Activated CD8-positive, alpha-beta memory T cell treated with anti-CD3 and anti-CD28 coated beads, Interleukin-2, amount 10 ng/mL, durations not matched to agents 7 days and 5 days (primary cell): ENCODE results near the gene FGGY. TPM values are rescaled to one million over a fixed set of nuclear protein-coding genes. Genes with fewer than 3 reads are reported as not detected.

ENCODE experiments used
- ATAC-seq: fragments of 150-1000 bp; cut with Tn5 transposase; one replicate; pipeline ENCODE4 v1.10.0; 2021; ENCODE audit warnings: moderate library complexity
- CTCF ChIA-PET: fragments of 350-600 bp; sonication (Branson Sonifier 250); formaldehyde crosslinking; loops from one replicate; lab custom pipeline; 2021; ENCODE audit warnings: antibody characterized with exemption; lab: Charles Lee
- DNase-seq: peaks from one replicate; pipeline ENCODE4 v3.0.0-alpha.2; 2020
- H3K27ac Mint-ChIP-seq: one replicate; pipeline ENCODE4 v1.8.0; 2021; ENCODE audit warnings: mild to moderate bottlenecking, mixed read lengths
- H3K27me3 Mint-ChIP-seq: one replicate; pipeline ENCODE4 v1.8.0; 2021; ENCODE audit warnings: mixed read lengths
- H3K36me3 Mint-ChIP-seq: one replicate; pipeline ENCODE4 v1.8.0; 2021; ENCODE audit warnings: mild to moderate bottlenecking, mixed read lengths
- H3K4me1 Mint-ChIP-seq: one replicate; pipeline ENCODE4 v1.8.0; 2021; ENCODE audit warnings: mixed read lengths
- H3K4me3 Mint-ChIP-seq: one replicate; pipeline ENCODE4 v1.8.0; 2021; ENCODE audit warnings: mild to moderate bottlenecking, moderate library complexity, mixed read lengths
- H3K9me3 Mint-ChIP-seq: one replicate; pipeline ENCODE4 v1.8.0; 2022; ENCODE audit warnings: low read depth, mixed read lengths
- total RNA-seq, 2 experiments: library from RNA; stranded (reverse); gene quantifications; one replicate each; pipeline ENCODE4 v1.2.3, GENCODE V29; 2021

FGGY gene
- total RNA-seq, 2 experiments from 2014 or later: 15.8 to 16.7 TPM

DNA sequence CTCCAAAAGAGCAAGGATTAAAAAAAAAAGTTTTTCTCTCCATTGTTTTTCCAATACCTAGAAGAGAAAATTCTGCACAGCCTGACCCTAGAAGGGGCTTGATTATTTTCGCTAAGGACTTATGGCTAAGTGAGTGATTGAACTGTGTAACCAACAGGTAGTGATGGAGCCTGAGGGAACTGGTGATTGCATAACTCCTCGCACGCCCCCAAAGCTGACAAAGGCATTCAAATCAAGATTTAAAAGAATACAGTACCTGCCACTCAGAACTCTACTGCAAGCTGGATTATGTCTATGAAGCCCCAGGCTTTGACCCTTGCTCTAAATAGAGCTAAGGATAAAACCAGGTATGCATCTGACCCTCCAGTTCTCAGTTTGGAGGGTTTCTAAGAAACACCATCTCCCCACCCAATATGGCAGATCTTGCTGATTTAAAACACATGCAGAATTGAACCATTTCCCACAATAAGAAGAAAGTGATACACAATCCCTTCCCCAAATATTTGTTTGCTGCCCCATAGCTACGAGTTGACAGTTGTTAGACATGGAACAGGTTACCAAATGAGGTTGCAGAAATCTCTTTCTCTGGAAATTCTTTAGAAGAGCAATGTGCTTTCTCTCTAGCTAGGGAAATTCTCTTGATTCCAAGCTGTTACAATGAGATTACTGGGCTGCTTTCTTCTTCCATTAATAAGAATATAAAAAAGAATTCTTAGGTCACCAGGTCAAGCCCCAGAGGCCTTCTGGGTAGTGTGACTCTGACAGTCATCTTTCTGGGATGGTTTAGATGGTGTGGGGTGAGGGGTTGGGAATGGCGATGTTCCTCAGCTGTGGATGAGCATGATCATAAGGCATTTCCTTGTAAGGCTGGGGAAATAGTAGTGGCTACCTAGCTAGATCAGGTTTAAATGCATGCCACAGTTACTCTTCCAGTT is 35.1 kb downstream of the FGGY start:
- H3K27me3 Mint-ChIP-seq: no peaks in the 10 kb centered on the region
- ATAC-seq (no peak), DNase-seq (no peak)
- H3K4me3 Mint-ChIP-seq: no peak overlapping the region
- H3K27ac Mint-ChIP-seq: peak overlapping the region; percentile 90
- H3K4me1 Mint-ChIP-seq: peaks cover 38% of the 10 kb centered on the region
- H3K9me3 Mint-ChIP-seq: no peaks in the 10 kb centered on the region
- CTCF ChIA-PET: interaction anchor here (1.3 kb wide), 1 partner anchor 15 kb away, joined by 3 read pairs; no protein-coding TSS in a partner anchor
- H3K36me3 Mint-ChIP-seq: peaks cover 22% of the 10 kb centered on the region

DNA sequence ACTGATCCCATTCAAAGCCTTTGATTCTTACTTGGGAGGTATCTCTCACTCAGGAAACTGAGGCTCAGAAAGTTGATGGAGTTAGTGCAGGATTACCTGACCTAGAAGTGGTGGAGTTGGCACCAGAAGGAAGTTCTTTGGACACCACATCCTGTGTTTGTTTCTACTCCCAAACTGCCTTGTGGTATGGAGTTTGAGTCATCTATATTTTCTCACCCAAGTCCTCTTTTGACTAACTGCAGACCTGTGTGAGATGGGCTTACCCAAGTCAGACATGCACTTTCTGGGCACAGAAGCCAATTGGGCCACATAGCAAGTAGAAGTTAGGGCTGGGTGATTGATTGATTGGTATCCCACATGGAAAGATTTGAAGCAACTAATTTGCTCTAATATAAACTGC is 36.1 kb downstream of the FGGY start:
- Mint-ChIP-seq H3K4me1 (peaks cover 34% of the 10 kb centered on the region), H3K27ac (peak overlapping the region; percentile 90), H3K4me3 (no peak overlapping the region), H3K27me3 (no peaks in the 10 kb centered on the region), H3K9me3 (no peaks in the 10 kb centered on the region), H3K36me3 (peaks cover 18% of the 10 kb centered on the region)
- DNase-seq: peak; percentile 73
- CTCF ChIA-PET: interaction anchor here (0.8 to 1.3 kb wide), 2 partner anchors 16 to 37 kb away, joined by 3 read pairs; no protein-coding TSS in a partner anchor
- peak; percentile 90 for ATAC-seq

DNA sequence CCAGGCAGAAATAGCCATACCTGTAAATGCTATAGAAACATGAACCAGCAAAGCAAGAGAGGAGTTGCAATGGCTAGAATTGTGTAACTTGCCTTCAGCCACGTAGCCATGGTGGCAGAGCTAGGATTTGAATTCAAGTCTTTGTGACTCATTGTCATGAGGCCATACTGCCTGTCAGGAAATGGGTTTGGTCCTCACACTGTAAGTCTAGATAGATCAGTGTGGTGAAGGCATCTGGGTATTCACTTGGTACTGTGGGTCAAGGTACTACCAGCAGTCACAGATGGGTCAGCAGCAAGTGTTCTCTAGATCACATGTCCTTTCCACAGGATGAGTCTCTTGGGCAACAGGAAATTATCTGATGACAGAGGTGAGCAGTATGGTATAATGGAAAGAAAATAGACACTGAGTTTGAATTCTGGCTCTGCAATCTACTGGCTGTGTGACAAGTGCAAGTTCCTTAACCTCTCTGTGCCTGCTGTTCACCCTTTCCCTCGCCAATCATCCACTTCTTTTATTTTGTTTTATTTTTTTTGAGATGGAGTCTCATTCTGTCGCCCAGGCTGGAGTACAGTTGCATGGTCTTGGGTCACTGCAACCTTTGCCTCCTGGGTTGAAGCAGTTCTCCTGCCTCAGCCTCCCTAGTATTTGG is 36.9 kb downstream of the FGGY start:
- CTCF ChIA-PET: interaction anchor here (0.8 kb wide), 1 partner anchor 38 kb away, joined by 3 read pairs; no protein-coding TSS in a partner anchor
- Mint-ChIP-seq H3K27me3 (no peaks in the 10 kb centered on the region), H3K36me3 (peaks cover 17% of the 10 kb centered on the region), H3K27ac (peak overlapping the region; percentile 90), H3K9me3 (no peaks in the 10 kb centered on the region), H3K4me1 (peaks cover 26% of the 10 kb centered on the region), H3K4me3 (no peak overlapping the region)
- DNase-seq (peak; percentile 55), ATAC-seq (peak; percentile 68)

DNA sequence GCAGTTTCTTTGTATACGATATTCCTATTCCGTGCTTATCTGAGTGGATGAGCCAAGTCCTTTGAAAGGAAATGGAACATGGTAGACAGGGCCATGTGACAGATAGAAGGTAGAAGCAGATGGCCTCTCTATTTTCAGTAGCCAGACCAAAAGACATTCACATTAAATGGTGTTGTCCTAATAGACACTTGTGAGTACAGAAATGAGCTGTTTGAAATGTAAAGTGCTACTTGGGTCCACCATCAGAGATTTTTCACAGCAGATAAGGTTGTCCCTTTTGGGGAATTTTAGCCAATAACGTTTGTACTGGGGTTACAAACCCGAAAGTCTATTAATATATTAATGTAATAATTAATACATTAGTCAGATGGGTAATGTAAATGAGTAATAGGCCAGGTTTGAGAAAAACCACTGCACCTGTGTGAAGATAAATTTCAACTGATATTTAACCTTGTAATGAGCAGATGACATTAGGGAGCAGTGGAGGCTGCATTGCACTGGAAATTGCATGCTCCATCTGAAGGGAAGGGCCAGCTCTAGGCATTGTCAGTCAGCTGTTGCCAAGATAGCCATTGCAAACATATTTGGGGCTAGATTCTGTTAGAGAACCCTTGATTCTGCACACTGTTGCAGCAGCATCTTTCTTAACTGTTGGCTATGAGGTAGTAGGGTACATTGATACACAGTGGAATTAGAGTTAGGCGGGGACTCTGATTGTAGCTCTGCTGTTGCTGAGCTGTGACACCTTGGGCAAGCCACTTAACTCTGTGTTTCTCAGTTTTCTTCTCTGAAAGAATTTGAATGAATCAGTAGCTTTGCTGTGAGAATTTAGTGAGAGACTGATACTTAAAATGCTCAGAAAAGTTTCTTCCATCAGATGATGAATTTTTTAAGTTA is 43.8 kb downstream of the FGGY start:
- H3K4me3 Mint-ChIP-seq: no peak overlapping the region
- H3K36me3 Mint-ChIP-seq: peaks cover 7% of the 10 kb centered on the region
- no peaks in the 10 kb centered on the region for H3K27me3 Mint-ChIP-seq
- H3K9me3 Mint-ChIP-seq: no peaks in the 10 kb centered on the region
- CTCF ChIA-PET: no interaction called here
- DNase-seq (no peak), ATAC-seq (no peak)
- no peak overlapping the region for H3K27ac Mint-ChIP-seq
- H3K4me1 Mint-ChIP-seq: peaks cover 11% of the 10 kb centered on the region

DNA sequence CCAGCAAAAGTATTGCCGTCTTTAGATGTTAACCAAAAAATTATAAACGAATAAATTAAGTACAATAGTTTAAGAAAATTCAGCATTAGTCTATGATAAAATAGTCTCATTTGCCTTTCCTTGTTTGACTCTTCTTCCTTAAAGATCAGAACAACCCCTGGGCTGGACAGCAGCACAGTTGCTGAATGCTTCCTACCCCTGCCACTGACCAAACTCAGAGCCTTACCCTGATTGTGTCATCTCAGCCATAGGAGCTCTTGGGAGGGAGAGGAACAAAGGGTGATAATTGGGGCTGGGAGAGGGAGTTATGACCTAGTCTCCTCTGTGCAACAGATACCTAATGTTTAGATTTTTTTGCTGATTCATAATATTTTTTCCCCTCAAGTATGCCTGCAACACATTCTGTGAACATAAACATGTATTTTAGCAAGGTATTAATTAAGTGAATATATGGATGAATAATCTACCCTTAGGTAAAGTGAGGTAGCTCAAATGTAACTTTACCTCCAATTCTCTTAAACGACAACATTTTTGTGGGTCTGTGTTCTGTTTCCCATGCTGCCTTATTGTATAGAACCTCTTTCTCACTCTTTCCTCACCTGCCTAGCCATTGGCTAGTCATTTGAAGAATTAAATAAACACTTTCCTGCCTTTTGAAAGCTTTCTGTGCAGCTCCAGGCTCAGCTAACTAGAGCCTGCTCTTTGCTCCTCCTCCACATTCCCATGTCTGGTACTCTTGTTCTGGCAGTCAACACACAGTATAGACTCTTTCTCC is 46.1 kb downstream of the FGGY start:
- no peaks in the 10 kb centered on the region for H3K27me3 Mint-ChIP-seq
- no peaks in the 10 kb centered on the region for H3K9me3 Mint-ChIP-seq
- no peak overlapping the region for H3K4me3 Mint-ChIP-seq
- DNase-seq: no peak
- no peaks in the 10 kb centered on the region for H3K36me3 Mint-ChIP-seq
- CTCF ChIA-PET: interaction anchor here (1.3 kb wide), 1 partner anchor 17 kb away, joined by 3 read pairs; no protein-coding TSS in a partner anchor
- H3K27ac Mint-ChIP-seq: no peak overlapping the region
- no peak for ATAC-seq
- H3K4me1 Mint-ChIP-seq: peaks cover 11% of the 10 kb centered on the region

DNA sequence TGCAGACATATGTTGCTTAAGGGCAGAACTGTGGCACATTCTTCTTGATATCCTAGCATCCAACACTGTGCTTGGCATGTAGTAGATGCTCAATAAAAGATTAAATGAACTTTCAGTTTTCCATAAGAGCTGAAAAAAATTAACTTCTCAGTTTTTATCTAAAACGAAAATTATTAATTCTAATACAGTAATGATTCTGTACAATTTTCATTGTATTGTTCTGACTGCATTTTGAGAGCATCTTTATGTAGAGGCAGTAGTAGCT is 46.6 kb downstream of the FGGY start:
- DNase-seq: no peak
- Mint-ChIP-seq H3K36me3 (peaks cover 3% of the 10 kb centered on the region), H3K4me1 (peaks cover 11% of the 10 kb centered on the region), H3K27ac (no peak overlapping the region), H3K9me3 (no peaks in the 10 kb centered on the region), H3K27me3 (no peaks in the 10 kb centered on the region), H3K4me3 (no peak overlapping the region)
- no peak for ATAC-seq
- CTCF ChIA-PET: interaction anchor here (1.3 kb wide), 1 partner anchor 17 kb away, joined by 3 read pairs; no protein-coding TSS in a partner anchor

DNA sequence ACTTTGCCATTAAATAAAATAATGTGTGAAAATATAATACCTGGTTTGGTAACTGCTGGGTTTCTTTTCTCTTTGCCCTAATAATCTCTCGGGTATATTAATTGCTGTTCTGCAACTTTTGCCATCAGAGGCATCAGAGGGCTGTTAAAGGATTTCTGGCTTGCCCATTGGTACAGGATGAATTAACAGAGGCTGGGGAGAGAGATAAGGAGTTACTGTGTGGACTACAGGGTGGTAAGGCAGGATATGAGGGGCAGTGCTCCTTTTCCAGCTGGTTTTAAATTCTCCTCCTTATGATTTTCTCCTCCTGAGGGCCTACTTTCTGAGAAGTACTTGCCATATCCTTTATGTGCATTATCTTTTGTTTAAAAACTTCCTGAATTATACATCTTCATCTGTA is 48.3 kb downstream of the FGGY start:
- CTCF ChIA-PET: no interaction called here
- H3K4me1 Mint-ChIP-seq: peaks cover 6% of the 10 kb centered on the region
- H3K4me3 Mint-ChIP-seq: no peak overlapping the region
- no peaks in the 10 kb centered on the region for H3K9me3 Mint-ChIP-seq
- ATAC-seq (no peak), DNase-seq (no peak)
- H3K27ac Mint-ChIP-seq: no peak overlapping the region
- no peaks in the 10 kb centered on the region for H3K27me3 Mint-ChIP-seq
- H3K36me3 Mint-ChIP-seq: peaks cover 3% of the 10 kb centered on the region

DNA sequence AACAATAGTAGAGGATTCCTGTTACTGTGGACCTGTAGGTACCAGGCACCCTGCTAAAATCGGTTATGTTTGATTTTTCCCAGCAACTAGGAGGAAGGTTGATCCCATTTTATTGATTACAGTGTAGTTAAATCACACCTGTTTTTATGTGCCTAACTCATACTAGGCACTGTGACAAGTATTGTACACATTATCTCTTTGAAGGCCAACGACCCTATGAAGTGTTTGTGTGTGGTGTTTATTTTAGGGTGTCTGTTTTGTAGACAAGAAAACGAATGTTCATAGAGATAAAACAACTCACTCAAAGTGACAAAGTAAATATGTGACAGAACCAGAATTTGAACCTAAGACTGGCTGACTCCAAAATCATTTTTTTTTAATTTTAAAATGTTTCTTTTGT is 49.5 kb downstream of the FGGY start:
- H3K36me3 Mint-ChIP-seq: peaks cover 5% of the 10 kb centered on the region

DNA sequence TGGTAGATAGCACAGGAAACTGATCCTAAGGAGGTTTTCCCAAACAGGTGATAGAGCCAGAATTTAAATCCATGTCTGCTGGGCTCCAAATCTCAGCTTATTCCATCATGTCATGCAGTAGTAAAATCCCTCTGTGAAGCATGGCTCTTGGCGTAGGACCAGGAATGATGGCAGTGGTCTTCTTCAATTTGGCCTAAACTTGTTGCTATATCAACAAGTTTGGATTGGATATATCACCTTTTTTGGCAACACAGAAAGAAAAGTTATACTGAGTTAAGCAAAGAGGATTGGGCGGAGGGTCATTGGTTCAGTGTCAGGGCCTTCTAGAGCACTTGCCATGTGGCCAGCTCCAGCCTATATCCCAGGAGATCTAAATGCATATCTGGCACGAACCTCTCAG is 52.2 kb downstream of the FGGY start:
- Mint-ChIP-seq H3K4me1 (peaks cover 17% of the 10 kb centered on the region), H3K27ac (no peak overlapping the region), H3K27me3 (no peaks in the 10 kb centered on the region), H3K36me3 (peaks cover 10% of the 10 kb centered on the region), H3K9me3 (no peaks in the 10 kb centered on the region), H3K4me3 (no peak overlapping the region)
- CTCF ChIA-PET: no interaction called here
- DNase-seq (no peak), ATAC-seq (no peak)

More for the DNA sequence above, 49.5 kb downstream of the FGGY start:
- DNase-seq (no peak), ATAC-seq (no peak)
- H3K4me3 Mint-ChIP-seq: no peak overlapping the region
- CTCF ChIA-PET: no interaction called here
- H3K9me3 Mint-ChIP-seq: no peaks in the 10 kb centered on the region
- H3K4me1 Mint-ChIP-seq: peaks cover 8% of the 10 kb centered on the region
- H3K27ac Mint-ChIP-seq: no peak overlapping the region
- no peaks in the 10 kb centered on the region for H3K27me3 Mint-ChIP-seq

DNA sequence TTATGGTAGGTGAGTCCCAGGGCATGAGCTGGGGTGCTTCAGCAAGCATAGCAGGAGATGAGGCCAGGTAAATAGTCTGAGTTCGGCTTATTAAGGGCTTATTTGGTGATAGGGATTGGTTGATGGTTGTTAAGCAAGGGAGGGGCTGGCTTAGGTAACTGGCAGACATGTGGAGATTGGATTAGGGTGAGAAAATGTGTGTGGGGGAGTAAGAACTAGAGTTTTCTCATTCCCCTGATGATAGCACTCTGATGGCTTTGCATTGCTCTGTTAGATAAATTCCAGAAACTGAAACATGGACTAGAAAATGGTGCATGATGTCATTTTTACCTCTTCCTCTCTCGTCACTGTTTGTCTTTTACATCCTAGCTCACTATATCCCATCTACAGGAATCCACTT is 53.6 kb downstream of the FGGY start:
- CTCF ChIA-PET: no interaction called here

DNA sequence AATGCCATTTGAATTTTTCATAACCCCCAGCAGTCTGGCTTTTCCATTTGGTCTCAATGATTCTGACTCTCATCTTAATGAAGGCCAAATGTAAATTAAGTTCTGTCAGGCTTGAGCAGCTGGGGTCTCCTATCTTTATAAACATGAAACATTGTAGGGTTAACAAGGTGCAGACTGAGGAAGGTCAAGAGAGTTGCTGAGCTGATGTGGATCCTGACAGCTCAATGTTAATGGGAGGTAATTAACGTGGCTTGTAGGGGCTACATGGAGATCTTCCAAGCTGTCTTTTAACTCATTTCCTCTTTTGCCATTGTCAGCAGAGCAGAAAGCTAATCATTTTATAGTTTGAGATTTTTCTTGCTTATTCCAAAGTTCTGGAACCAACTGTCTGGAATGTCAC is 55.2 kb downstream of the FGGY start:
- Mint-ChIP-seq H3K27me3 (no peaks in the 10 kb centered on the region), H3K36me3 (peaks cover 10% of the 10 kb centered on the region), H3K4me3 (no peak overlapping the region), H3K9me3 (no peaks in the 10 kb centered on the region), H3K27ac (no peak overlapping the region), H3K4me1 (peaks cover 20% of the 10 kb centered on the region)
- DNase-seq (no peak), ATAC-seq (no peak)
- CTCF ChIA-PET: no interaction called here

More for the DNA sequence above, 53.6 kb downstream of the FGGY start:
- Mint-ChIP-seq H3K4me1 (peaks cover 20% of the 10 kb centered on the region), H3K9me3 (no peaks in the 10 kb centered on the region), H3K4me3 (no peak overlapping the region), H3K27ac (no peak overlapping the region), H3K36me3 (peaks cover 10% of the 10 kb centered on the region), H3K27me3 (no peaks in the 10 kb centered on the region)
- ATAC-seq: no peak
- no peak for DNase-seq

DNA sequence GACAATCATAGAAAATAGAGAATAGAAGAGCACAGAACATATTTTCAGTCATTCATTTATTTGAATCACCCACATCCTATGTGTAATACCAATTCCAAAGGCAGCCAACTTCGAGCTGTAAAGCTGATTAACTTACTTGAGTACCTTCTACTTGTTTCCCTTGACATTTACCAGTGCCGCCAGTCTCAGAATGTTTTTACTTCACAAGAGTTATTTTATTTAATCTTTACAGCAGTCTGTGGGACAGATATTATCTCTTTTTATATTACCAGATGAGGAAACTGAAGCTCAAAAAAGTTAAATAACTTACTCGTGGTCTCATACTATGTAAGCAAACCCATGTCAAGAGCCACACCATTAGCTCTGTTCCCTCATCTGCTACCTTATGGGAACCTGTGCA is 56.6 kb downstream of the FGGY start:
- ATAC-seq (no peak), DNase-seq (no peak)
- Mint-ChIP-seq H3K4me1 (peaks cover 20% of the 10 kb centered on the region), H3K27ac (no peak overlapping the region), H3K9me3 (no peaks in the 10 kb centered on the region), H3K4me3 (no peak overlapping the region), H3K36me3 (peaks cover 7% of the 10 kb centered on the region), H3K27me3 (no peaks in the 10 kb centered on the region)
- CTCF ChIA-PET: no interaction called here
